GM12878 (cell line): Measurements from ENCODE around the gene PAX3. TPM values are rescaled to one million over a fixed set of nuclear protein-coding genes. Genes with fewer than 3 reads are reported as not detected.

Source experiments
- ATAC-seq: fragments of 200-7000 bp; cut with Tn5 transposase; 3 replicates; pipeline ENCODE4 v1.9.1; 2020; ENCODE audit warnings: mild to moderate bottlenecking, moderate library complexity
- BruUV-seq: library from RNA; stranded (reverse); fragments of 400-500 nt; replicated peaks from 2 replicates; lab custom pipeline; 2021; lab: Mats Ljungman, UMichigan
- CTCF ChIA-PET: fragments of 300-600 bp; sonication (Branson Sonifier 250); formaldehyde crosslinking; extraction: SDS; loops from one replicate; lab custom pipeline; 2021; ENCODE audit warnings: inconsistent platforms; lab: Yijun Ruan, JAX
- POLR2A ChIA-PET: fragments of 350-600 bp; formaldehyde crosslinking; extraction: SDS; loops from one replicate; lab custom pipeline; 2021; ENCODE audit warnings: inconsistent platforms; lab: Charles Lee
- RAD21 ChIA-PET: fragments of 300-600 bp; sonication (Branson Sonifier 250); formaldehyde crosslinking; loops from one replicate; lab custom pipeline; 2023; ENCODE audit warnings: antibody characterized with exemption; ENCODE audit not compliant: unreplicated experiment; lab: Charles Lee
- SMC1A ChIA-PET: fragments of 300-600 bp; sonication (Branson Sonifier 250); formaldehyde crosslinking; loops from one replicate; lab custom pipeline; 2023; ENCODE audit not compliant: unreplicated experiment, uncharacterized antibody; lab: Charles Lee
- DNase-seq: peaks from one replicate; pipeline ENCODE4 v3.0.0-alpha.2; 2011; ENCODE audit warnings: low read depth, low spot score
- FAIRE-seq: peaks from 3 replicates; lab custom pipeline; 2011; peaks lifted over from hg19 to GRCh38; lab: Jason Lieb, UNC
- H2AFZ ChIP-seq: 2 replicates; pipeline ENCODE4 v1.6.0; 2011; ENCODE audit warnings: low read depth, low read length, control low read depth; ENCODE audit not compliant: control insufficient read depth
- H3K27ac ChIP-seq: 2 replicates; pipeline ENCODE4 v1.5.1; 2011; ENCODE audit warnings: control low read depth; ENCODE audit not compliant: control insufficient read depth, insufficient read depth
- H3K27me3 ChIP-seq, 2 experiments: replicated peaks in 1 of 2; 2 replicates each; pipeline versions ENCODE4 v1.6.0 to v1.6.1; 2011; ENCODE audit warnings: low read length in 1 of 2; ENCODE audit not compliant: control insufficient read depth in 2 of 2, insufficient read depth in 2 of 2
- H3K36me3 ChIP-seq, 2 experiments: 2 replicates each; pipeline ENCODE4 v1.5.1; 2011; ENCODE audit warnings: low read length in 1 of 2; ENCODE audit not compliant: control insufficient read depth in 2 of 2, insufficient read depth in 2 of 2
- H3K4me1 ChIP-seq: 2 replicates; pipeline ENCODE4 v1.6.1; 2011; ENCODE audit warnings: mild to moderate bottlenecking, low read length, moderate library complexity, mixed read lengths; ENCODE audit not compliant: control insufficient read depth, insufficient read depth
- H3K4me2 ChIP-seq: 2 replicates; pipeline ENCODE4 v1.6.0; 2011; ENCODE audit warnings: control low read depth; ENCODE audit not compliant: control insufficient read depth, insufficient read depth
- H3K4me3 ChIP-seq: fragments of 200-600 bp; sonication (generic); 2 replicates; pipeline ENCODE4 v1.5.1; 2016
- H3K79me2 ChIP-seq: 2 replicates; pipeline ENCODE4 v1.6.0; 2011; ENCODE audit warnings: low read length; ENCODE audit not compliant: control insufficient read depth, insufficient read depth
- H3K9ac ChIP-seq: 2 replicates; pipeline ENCODE4 v1.8.0; 2011; ENCODE audit warnings: low read length, control low read depth, mixed read lengths; ENCODE audit not compliant: control insufficient read depth, insufficient read depth
- H3K9me3 ChIP-seq: replicated peaks from 3 replicates; pipeline ENCODE4 v1.5.1; 2011; ENCODE audit warnings: mild to moderate bottlenecking, low read length; ENCODE audit not compliant: control insufficient read depth, insufficient read depth
- H4K20me1 ChIP-seq: 2 replicates; pipeline ENCODE4 v1.6.0; 2011; ENCODE audit not compliant: control insufficient read depth, insufficient read depth
- BCLAF1 ChIP-seq: fragments of 450-650 bp; IDR thresholded peaks from 2 replicates; pipeline ENCODE4 v1.6.1; 2017; ENCODE audit warnings: antibody characterized with exemption, mild to moderate bottlenecking, moderate library complexity
- BRCA1 ChIP-seq: IDR thresholded peaks from 2 replicates; pipeline ENCODE4 v1.6.1; 2011; ENCODE audit warnings: low read depth, low read length, improper control_type of control experiment
- CREM ChIP-seq: IDR thresholded peaks from 2 replicates; pipeline ENCODE4 v1.6.1; 2014; ENCODE audit warnings: antibody characterized with exemption, low read depth
- GATAD2B ChIP-seq: fragments of 450-650 bp; conservative IDR thresholded peaks from 2 replicates; pipeline ENCODE4 v1.6.1; 2017; ENCODE audit warnings: low read depth, mild to moderate bottlenecking, moderate library complexity
- HDGF ChIP-seq: fragments of 450-650 bp; IDR thresholded peaks from 2 replicates; pipeline ENCODE4 v1.6.1; 2016; ENCODE audit warnings: antibody characterized with exemption
- MYB ChIP-seq: fragments of 150-350 bp; IDR thresholded peaks from 2 replicates; pipeline ENCODE4 v1.6.1; 2014; ENCODE audit warnings: mild to moderate bottlenecking, low read depth, low read length, borderline replicate concordance
- NR2C1 ChIP-seq: fragments of 450-650 bp; IDR thresholded peaks from 2 replicates; pipeline ENCODE4 v1.6.1; 2017; ENCODE audit warnings: antibody characterized with exemption, mild to moderate bottlenecking, moderate library complexity
- PAX5 ChIP-seq: IDR thresholded peaks from 2 replicates; pipeline ENCODE4 v1.6.1; 2011; ENCODE audit warnings: low read depth, low read length, borderline replicate concordance
- POLR2AphosphoS5 ChIP-seq: IDR thresholded peaks from 2 replicates; pipeline ENCODE4 v1.6.1; 2011; ENCODE audit warnings: mild to moderate bottlenecking, low read length, inconsistent platforms
- RAD21 ChIP-seq: IDR thresholded peaks from 2 replicates; pipeline ENCODE4 v1.6.1; 2011; ENCODE audit warnings: mild to moderate bottlenecking, low read depth, low read length, moderate library complexity; ENCODE audit not compliant: insufficient read depth
- RELA ChIP-seq: fragments of 450-650 bp; IDR thresholded peaks from 2 replicates; pipeline ENCODE4 v1.8.0; 2014; ENCODE audit warnings: borderline replicate concordance; ENCODE audit not compliant: partially characterized antibody
- SRF ChIP-seq, 2 experiments: IDR thresholded peaks; 2 replicates each; pipeline ENCODE4 v1.6.1; 2011; ENCODE audit warnings: low read depth in 2 of 2, low read length in 2 of 2, mild to moderate bottlenecking in 1 of 2, moderate library complexity in 1 of 2
- SUPT20H ChIP-seq: IDR thresholded peaks from 2 replicates; pipeline ENCODE4 v1.6.1; 2011; ENCODE audit warnings: low read depth, mild to moderate bottlenecking, low read length, moderate library complexity, borderline replicate concordance; ENCODE audit not compliant: control insufficient read depth
- TCF12 ChIP-seq: IDR thresholded peaks from 2 replicates; pipeline ENCODE4 v1.6.1; 2011; ENCODE audit warnings: low read depth, mild to moderate bottlenecking, low read length
- TCF3 ChIP-seq: IDR thresholded peaks from 2 replicates; pipeline ENCODE4 v1.6.1; 2012; ENCODE audit warnings: low read depth, mild to moderate bottlenecking, low read length, borderline replicate concordance; ENCODE audit not compliant: insufficient read depth
- ZBTB33 ChIP-seq: fragments of 450-650 bp; IDR thresholded peaks from 2 replicates; pipeline ENCODE4 v1.6.1; 2017; ENCODE audit warnings: mild to moderate bottlenecking
- ZNF217 ChIP-seq: fragments of 450-650 bp; IDR thresholded peaks from 2 replicates; pipeline ENCODE4 v1.6.1; 2017; ENCODE audit warnings: antibody characterized with exemption, mild to moderate bottlenecking
- WGBS: methylation state at CpG from one replicate; pipeline ENCODE4 v1.1.6; 2016; ENCODE audit warnings: low lambda C conversion rate; ENCODE audit not compliant: insufficient replicate concordance, insufficient coverage; ENCODE audit errors: missing lambda C conversion rate; 5-methylcytosine and 5-hydroxymethylcytosine counted together
- in situ Hi-C: fragments of 300-500 bp; cut with MboI; formaldehyde crosslinking; loops from 9 replicates; pipeline ENCODE4 v1.14.3; 2018; ENCODE audit warnings: mixed read lengths
- intact Hi-C: fragments of 100-400 bp; cut with micrococcal nuclease; formaldehyde crosslinking; loops from one replicate; pipeline ENCODE4 v1.14.2; 2022; ENCODE audit not compliant: unreplicated experiment
- polyA plus RNA-seq, 11 experiments: library from polyadenylated mRNA; depleted of rRNA in 4 of 11; unstranded in 6 of 11; stranded (reverse) in 5 of 11; fragments of >200 nt; fragmentation: Nextera tagmentation in 4 of 11; fragmentation: Illumina TruSeq in 1 of 11; extraction: Ambion mirVana in 4 of 11; extraction: Trizol in 1 of 11; gene quantifications; 1 replicate in 1 of 11; 2 replicates in 10 of 11; pipeline versions ENCODE4 v1.2.1 to v1.2.3, GENCODE V29; 2011 to 2016; ENCODE audit warnings: inconsistent platforms in 2 of 11, missing spikeins in 2 of 11, low read depth in 1 of 11
- total RNA-seq, 4 experiments: library from RNA; depleted of rRNA in 3 of 4; stranded (reverse); fragments of >200 nt in 3 of 4; fragmentation: Illumina TruSeq in 1 of 4; extraction: Trizol in 1 of 4; gene quantifications; 2 replicates each; pipeline versions ENCODE4 v1.2.1 to v1.2.3, GENCODE V29; 2013 to 2021
- TF ChIP-seq, protein P1 (sequence below): fragments of 450-650 bp; IDR thresholded peaks from 2 replicates; pipeline ENCODE4 v1.6.1; 2017; ENCODE audit warnings: low read depth, mild to moderate bottlenecking, moderate library complexity

The PAX3 gene
- total and polyA plus RNA-seq, 10 of the 15 experiments (the other 5 are each of a cell fraction or from before 2014, with no cell fraction given) = not detected

GRCh38 chr2:222214885-222215284 is 83.9 kb downstream of the PAX3 start (continued):
- no peak for TF ChIP-seq BCLAF1
- no peak for TF ChIP-seq TCF12

- Histone ChIP-seq H4K20me1 (no peaks in the 10 kb centered on the region), H3K36me3 (no peaks in the 10 kb centered on the region), H3K4me3 (no peak overlapping the region), H2AFZ (no peak overlapping the region), H3K79me2 (no peaks in the 10 kb centered on the region), H3K4me2 (no peak overlapping the region), H3K27me3 (no peaks in the 10 kb centered on the region), H3K9ac (no peak overlapping the region), H3K27ac (no peak overlapping the region), H3K9me3 (no peaks in the 10 kb centered on the region), H3K4me1 (no peaks in the 10 kb centered on the region)
- WGBS = 13% methylated on average over 5 of the region's 5 CpGs
- POLR2A ChIA-PET = no interaction called here
- ATAC-seq (no peak), DNase-seq (no peak), FAIRE-seq (no peak)
- CTCF ChIA-PET = no interaction called here
- intact Hi-C loops (no loop called here), in situ Hi-C loops (no loop called here)
- TF ChIP-seq PAX5 = no peak
- TF ChIP-seq POLR2AphosphoS5 = no peak
- no peak for TF ChIP-seq RELA
- no peak for TF ChIP-seq NR2C1
- no peak for TF ChIP-seq SRF (IDR thresholded peaks at IDR 0.05; ENCODE audit: low read depth in 2 of 2, low read length in 2 of 2)
- TF ChIP-seq ZBTB33 = no peak
- no peak for TF ChIP-seq HDGF
- TF ChIP-seq, protein P1, sequence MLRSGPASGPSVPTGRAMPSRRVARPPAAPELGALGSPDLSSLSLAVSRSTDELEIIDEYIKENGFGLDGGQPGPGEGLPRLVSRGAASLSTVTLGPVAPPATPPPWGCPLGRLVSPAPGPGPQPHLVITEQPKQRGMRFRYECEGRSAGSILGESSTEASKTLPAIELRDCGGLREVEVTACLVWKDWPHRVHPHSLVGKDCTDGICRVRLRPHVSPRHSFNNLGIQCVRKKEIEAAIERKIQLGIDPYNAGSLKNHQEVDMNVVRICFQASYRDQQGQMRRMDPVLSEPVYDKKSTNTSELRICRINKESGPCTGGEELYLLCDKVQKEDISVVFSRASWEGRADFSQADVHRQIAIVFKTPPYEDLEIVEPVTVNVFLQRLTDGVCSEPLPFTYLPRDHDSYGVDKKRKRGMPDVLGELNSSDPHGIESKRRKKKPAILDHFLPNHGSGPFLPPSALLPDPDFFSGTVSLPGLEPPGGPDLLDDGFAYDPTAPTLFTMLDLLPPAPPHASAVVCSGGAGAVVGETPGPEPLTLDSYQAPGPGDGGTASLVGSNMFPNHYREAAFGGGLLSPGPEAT = no peak
- no peak for TF ChIP-seq GATAD2B
- TF ChIP-seq RAD21 = no peak
- no peak for TF ChIP-seq MYB
- TF ChIP-seq SUPT20H = no peak
- no peak for TF ChIP-seq BRCA1
- no peak for TF ChIP-seq ZNF217
- TF ChIP-seq TCF3 = no peak
- TF ChIP-seq CREM = no peak
- RAD21 ChIA-PET = no interaction called here
- SMC1A ChIA-PET = no interaction called here
- no TSS peak for BruUV-seq
These were observed 85.7 kb downstream of the PAX3 start for GRCh38 chr2:222213049-222213448.
